ENCODE measurements around the gene TCHH.

DNA sequence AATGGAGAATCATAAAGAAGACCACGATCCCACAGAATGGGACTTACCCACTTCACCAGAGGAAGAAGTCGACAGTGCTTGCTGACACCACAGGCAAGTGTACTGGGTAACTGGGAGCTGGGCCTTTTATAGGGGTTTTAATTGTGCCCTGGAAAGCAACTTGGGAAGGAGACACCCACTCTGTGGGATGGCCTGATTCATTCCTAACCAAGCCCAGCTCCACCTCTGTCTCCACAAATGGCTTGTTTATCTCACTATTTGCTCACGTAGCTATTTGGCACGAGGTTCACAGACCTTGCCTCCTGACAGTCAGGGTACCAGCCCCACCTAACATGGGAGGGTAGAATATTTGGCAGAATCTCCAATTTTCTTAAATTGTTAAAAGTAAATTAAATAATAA is at the start of gene TCHH:
- TF ChIP-seq, protein P1, sequence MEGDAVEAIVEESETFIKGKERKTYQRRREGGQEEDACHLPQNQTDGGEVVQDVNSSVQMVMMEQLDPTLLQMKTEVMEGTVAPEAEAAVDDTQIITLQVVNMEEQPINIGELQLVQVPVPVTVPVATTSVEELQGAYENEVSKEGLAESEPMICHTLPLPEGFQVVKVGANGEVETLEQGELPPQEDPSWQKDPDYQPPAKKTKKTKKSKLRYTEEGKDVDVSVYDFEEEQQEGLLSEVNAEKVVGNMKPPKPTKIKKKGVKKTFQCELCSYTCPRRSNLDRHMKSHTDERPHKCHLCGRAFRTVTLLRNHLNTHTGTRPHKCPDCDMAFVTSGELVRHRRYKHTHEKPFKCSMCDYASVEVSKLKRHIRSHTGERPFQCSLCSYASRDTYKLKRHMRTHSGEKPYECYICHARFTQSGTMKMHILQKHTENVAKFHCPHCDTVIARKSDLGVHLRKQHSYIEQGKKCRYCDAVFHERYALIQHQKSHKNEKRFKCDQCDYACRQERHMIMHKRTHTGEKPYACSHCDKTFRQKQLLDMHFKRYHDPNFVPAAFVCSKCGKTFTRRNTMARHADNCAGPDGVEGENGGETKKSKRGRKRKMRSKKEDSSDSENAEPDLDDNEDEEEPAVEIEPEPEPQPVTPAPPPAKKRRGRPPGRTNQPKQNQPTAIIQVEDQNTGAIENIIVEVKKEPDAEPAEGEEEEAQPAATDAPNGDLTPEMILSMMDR (IDR thresholded peaks at IDR 0.05): no peak
- TF ChIP-seq POLR2A (IDR thresholded peaks at IDR 0.05; ENCODE audit: low read depth): no peak
- no peak for TF ChIP-seq POLR2AphosphoS5 (IDR thresholded peaks at IDR 0.05)
